GM12878 (cell line): ENCODE results near the gene CD2AP. TPM values are rescaled to one million over a fixed set of nuclear protein-coding genes. Genes with fewer than 3 reads are reported as not detected.

Experiments used
- ATAC-seq: fragments of 200-7000 bp; cut with Tn5 transposase; 3 replicates; pipeline ENCODE4 v1.9.1; 2020; ENCODE audit warnings: mild to moderate bottlenecking, moderate library complexity
- BruUV-seq: library from RNA; stranded (reverse); fragments of 400-500 nt; replicated peaks from 2 replicates; lab custom pipeline; 2021; lab: Mats Ljungman, UMichigan
- CTCF ChIA-PET: fragments of 300-600 bp; sonication (Branson Sonifier 250); formaldehyde crosslinking; extraction: SDS; loops from one replicate; lab custom pipeline; 2021; ENCODE audit warnings: inconsistent platforms; lab: Yijun Ruan, JAX
- POLR2A ChIA-PET: fragments of 350-600 bp; formaldehyde crosslinking; extraction: SDS; loops from one replicate; lab custom pipeline; 2021; ENCODE audit warnings: inconsistent platforms; lab: Charles Lee
- RAD21 ChIA-PET: fragments of 300-600 bp; sonication (Branson Sonifier 250); formaldehyde crosslinking; loops from one replicate; lab custom pipeline; 2023; ENCODE audit warnings: antibody characterized with exemption; ENCODE audit not compliant: unreplicated experiment; lab: Charles Lee
- SMC1A ChIA-PET: fragments of 300-600 bp; sonication (Branson Sonifier 250); formaldehyde crosslinking; loops from one replicate; lab custom pipeline; 2023; ENCODE audit not compliant: unreplicated experiment, uncharacterized antibody; lab: Charles Lee
- DNase-seq: peaks from one replicate; pipeline ENCODE4 v3.0.0-alpha.2; 2011; ENCODE audit warnings: low read depth, low spot score
- FAIRE-seq: peaks from 3 replicates; lab custom pipeline; 2011; peaks lifted over from hg19 to GRCh38; lab: Jason Lieb, UNC
- H2AFZ ChIP-seq: 2 replicates; pipeline ENCODE4 v1.6.0; 2011; ENCODE audit warnings: low read depth, low read length, control low read depth; ENCODE audit not compliant: control insufficient read depth
- H3K27ac ChIP-seq: 2 replicates; pipeline ENCODE4 v1.5.1; 2011; ENCODE audit warnings: control low read depth; ENCODE audit not compliant: control insufficient read depth, insufficient read depth
- H3K27me3 ChIP-seq, 2 experiments: replicated peaks in 1 of 2; 2 replicates each; pipeline versions ENCODE4 v1.6.0 to v1.6.1; 2011; ENCODE audit warnings: low read length in 1 of 2; ENCODE audit not compliant: control insufficient read depth in 2 of 2, insufficient read depth in 2 of 2
- H3K36me3 ChIP-seq, 2 experiments: 2 replicates each; pipeline ENCODE4 v1.5.1; 2011; ENCODE audit warnings: low read length in 1 of 2; ENCODE audit not compliant: control insufficient read depth in 2 of 2, insufficient read depth in 2 of 2
- H3K4me1 ChIP-seq: 2 replicates; pipeline ENCODE4 v1.6.1; 2011; ENCODE audit warnings: mild to moderate bottlenecking, low read length, moderate library complexity, mixed read lengths; ENCODE audit not compliant: control insufficient read depth, insufficient read depth
- H3K4me2 ChIP-seq: 2 replicates; pipeline ENCODE4 v1.6.0; 2011; ENCODE audit warnings: control low read depth; ENCODE audit not compliant: control insufficient read depth, insufficient read depth
- H3K4me3 ChIP-seq: fragments of 200-600 bp; sonication (generic); 2 replicates; pipeline ENCODE4 v1.5.1; 2016
- H3K79me2 ChIP-seq: 2 replicates; pipeline ENCODE4 v1.6.0; 2011; ENCODE audit warnings: low read length; ENCODE audit not compliant: control insufficient read depth, insufficient read depth
- H3K9ac ChIP-seq: 2 replicates; pipeline ENCODE4 v1.8.0; 2011; ENCODE audit warnings: low read length, control low read depth, mixed read lengths; ENCODE audit not compliant: control insufficient read depth, insufficient read depth
- H3K9me3 ChIP-seq: replicated peaks from 3 replicates; pipeline ENCODE4 v1.5.1; 2011; ENCODE audit warnings: mild to moderate bottlenecking, low read length; ENCODE audit not compliant: control insufficient read depth, insufficient read depth
- H4K20me1 ChIP-seq: 2 replicates; pipeline ENCODE4 v1.6.0; 2011; ENCODE audit not compliant: control insufficient read depth, insufficient read depth
- BCLAF1 ChIP-seq: fragments of 450-650 bp; IDR thresholded peaks from 2 replicates; pipeline ENCODE4 v1.6.1; 2017; ENCODE audit warnings: antibody characterized with exemption, mild to moderate bottlenecking, moderate library complexity
- E2F4 ChIP-seq: IDR thresholded peaks from 2 replicates; pipeline ENCODE4 v1.6.1; 2012; ENCODE audit warnings: low read depth, low read length, improper control_type of control experiment
- E4F1 ChIP-seq: fragments of 450-650 bp; IDR thresholded peaks from 2 replicates; pipeline ENCODE4 v1.6.1; 2018; ENCODE audit warnings: borderline replicate concordance, mild to moderate bottlenecking; ENCODE audit not compliant: partially characterized antibody
- IRF5 ChIP-seq: fragments of 450-650 bp; IDR thresholded peaks from 2 replicates; pipeline ENCODE4 v1.6.1; 2017; ENCODE audit warnings: borderline replicate concordance
- MAX ChIP-seq: IDR thresholded peaks from 2 replicates; pipeline ENCODE4 v1.6.1; 2012; ENCODE audit warnings: low read depth, low read length, improper control_type of control experiment
- SP1 ChIP-seq: IDR thresholded peaks from one replicate; pipeline ENCODE4 v1.6.1; 2011; ENCODE audit warnings: low read depth, low read length
- WGBS: methylation state at CpG from one replicate; pipeline ENCODE4 v1.1.6; 2016; ENCODE audit warnings: low lambda C conversion rate; ENCODE audit not compliant: insufficient replicate concordance, insufficient coverage; ENCODE audit errors: missing lambda C conversion rate; 5-methylcytosine and 5-hydroxymethylcytosine counted together
- in situ Hi-C: fragments of 300-500 bp; cut with MboI; formaldehyde crosslinking; loops from 9 replicates; pipeline ENCODE4 v1.14.3; 2018; ENCODE audit warnings: mixed read lengths
- intact Hi-C: fragments of 100-400 bp; cut with micrococcal nuclease; formaldehyde crosslinking; loops from one replicate; pipeline ENCODE4 v1.14.2; 2022; ENCODE audit not compliant: unreplicated experiment
- polyA plus RNA-seq, 11 experiments: library from polyadenylated mRNA; depleted of rRNA in 4 of 11; unstranded in 6 of 11; stranded (reverse) in 5 of 11; fragments of >200 nt; fragmentation: Nextera tagmentation in 4 of 11; fragmentation: Illumina TruSeq in 1 of 11; extraction: Ambion mirVana in 4 of 11; extraction: Trizol in 1 of 11; gene quantifications; 1 replicate in 1 of 11; 2 replicates in 10 of 11; pipeline versions ENCODE4 v1.2.1 to v1.2.3, GENCODE V29; 2011 to 2016; ENCODE audit warnings: inconsistent platforms in 2 of 11, missing spikeins in 2 of 11, low read depth in 1 of 11
- total RNA-seq, 4 experiments: library from RNA; depleted of rRNA in 3 of 4; stranded (reverse); fragments of >200 nt in 3 of 4; fragmentation: Illumina TruSeq in 1 of 4; extraction: Trizol in 1 of 4; gene quantifications; 2 replicates each; pipeline versions ENCODE4 v1.2.1 to v1.2.3, GENCODE V29; 2013 to 2021
- TF ChIP-seq, protein P1 (sequence below): fragments of 450-650 bp; IDR thresholded peaks from 2 replicates; pipeline ENCODE4 v1.6.1; 2017; ENCODE audit warnings: mild to moderate bottlenecking, low read depth, inconsistent platforms; ENCODE audit not compliant: poor library complexity, severe bottlenecking
- TF ChIP-seq, protein P2 (sequence below): fragments of 450-650 bp; IDR thresholded peaks from 2 replicates; pipeline ENCODE4 v1.6.1; 2017; ENCODE audit warnings: mild to moderate bottlenecking

Gene CD2AP
- total and polyA plus RNA-seq, 10 of the 15 experiments (the other 5 are each of a cell fraction or from before 2014, with no cell fraction given): 5.4 to 46.6 (median 20.9) TPM

DNA sequence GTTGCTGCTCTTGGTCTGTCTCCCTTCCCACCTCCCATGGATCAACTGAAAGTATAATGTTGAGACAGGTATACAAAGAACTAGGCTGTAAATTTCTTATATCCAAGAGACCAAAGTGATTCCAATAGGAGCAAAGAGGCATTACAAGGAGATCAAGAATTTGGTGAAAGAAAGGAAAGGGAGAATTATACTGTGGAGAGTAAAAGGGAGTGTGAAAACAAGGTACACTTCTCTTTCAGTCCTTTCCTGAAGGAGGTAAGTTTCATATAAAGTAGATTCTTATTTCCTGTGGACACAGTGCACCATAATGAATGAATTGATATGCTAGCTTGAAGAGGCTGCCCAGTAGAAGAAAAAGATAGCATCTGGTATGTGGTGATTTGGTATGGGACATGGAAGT lies 49.7 kb downstream of the CD2AP start (continued):
- TF ChIP-seq, protein P1, sequence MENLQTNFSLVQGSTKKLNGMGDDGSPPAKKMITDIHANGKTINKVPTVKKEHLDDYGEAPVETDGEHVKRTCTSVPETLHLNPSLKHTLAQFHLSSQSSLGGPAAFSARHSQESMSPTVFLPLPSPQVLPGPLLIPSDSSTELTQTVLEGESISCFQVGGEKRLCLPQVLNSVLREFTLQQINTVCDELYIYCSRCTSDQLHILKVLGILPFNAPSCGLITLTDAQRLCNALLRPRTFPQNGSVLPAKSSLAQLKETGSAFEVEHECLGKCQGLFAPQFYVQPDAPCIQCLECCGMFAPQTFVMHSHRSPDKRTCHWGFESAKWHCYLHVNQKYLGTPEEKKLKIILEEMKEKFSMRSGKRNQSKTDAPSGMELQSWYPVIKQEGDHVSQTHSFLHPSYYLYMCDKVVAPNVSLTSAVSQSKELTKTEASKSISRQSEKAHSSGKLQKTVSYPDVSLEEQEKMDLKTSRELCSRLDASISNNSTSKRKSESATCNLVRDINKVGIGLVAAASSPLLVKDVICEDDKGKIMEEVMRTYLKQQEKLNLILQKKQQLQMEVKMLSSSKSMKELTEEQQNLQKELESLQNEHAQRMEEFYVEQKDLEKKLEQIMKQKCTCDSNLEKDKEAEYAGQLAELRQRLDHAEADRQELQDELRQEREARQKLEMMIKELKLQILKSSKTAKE: no peak
- TF ChIP-seq BCLAF1: no peak
- no peak for TF ChIP-seq IRF5

GRCh38 chr6:47529734-47530133 lies 52.1 kb downstream of the CD2AP start:
- ATAC-seq: no peak
- ChIA-PET RAD21 (no interaction called here), CTCF (interaction anchor here (0.6 kb wide), 1 partner anchor 28 kb away, joined by 3 read pairs; no protein-coding TSS in a partner anchor)
- TF ChIP-seq, protein P2, sequence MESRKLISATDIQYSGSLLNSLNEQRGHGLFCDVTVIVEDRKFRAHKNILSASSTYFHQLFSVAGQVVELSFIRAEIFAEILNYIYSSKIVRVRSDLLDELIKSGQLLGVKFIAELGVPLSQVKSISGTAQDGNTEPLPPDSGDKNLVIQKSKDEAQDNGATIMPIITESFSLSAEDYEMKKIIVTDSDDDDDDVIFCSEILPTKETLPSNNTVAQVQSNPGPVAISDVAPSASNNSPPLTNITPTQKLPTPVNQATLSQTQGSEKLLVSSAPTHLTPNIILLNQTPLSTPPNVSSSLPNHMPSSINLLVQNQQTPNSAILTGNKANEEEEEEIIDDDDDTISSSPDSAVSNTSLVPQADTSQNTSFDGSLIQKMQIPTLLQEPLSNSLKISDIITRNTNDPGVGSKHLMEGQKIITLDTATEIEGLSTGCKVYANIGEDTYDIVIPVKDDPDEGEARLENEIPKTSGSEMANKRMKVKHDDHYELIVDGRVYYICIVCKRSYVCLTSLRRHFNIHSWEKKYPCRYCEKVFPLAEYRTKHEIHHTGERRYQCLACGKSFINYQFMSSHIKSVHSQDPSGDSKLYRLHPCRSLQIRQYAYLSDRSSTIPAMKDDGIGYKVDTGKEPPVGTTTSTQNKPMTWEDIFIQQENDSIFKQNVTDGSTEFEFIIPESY: no peak
- TF ChIP-seq E4F1: no peak
- TF ChIP-seq MAX: no peak
- no peak for TF ChIP-seq SP1
- TF ChIP-seq E2F4: no peak

More at GRCh38 chr6:47529734-47530133, 52.1 kb downstream of the CD2AP start:
- in situ Hi-C loops: no loop called here
- Histone ChIP-seq H2AFZ (no peak overlapping the region), H3K79me2 (peaks cover 14% of the 10 kb centered on the region), H3K9me3 (no peaks in the 10 kb centered on the region), H3K4me2 (no peak overlapping the region), H4K20me1 (no peaks in the 10 kb centered on the region), H3K9ac (no peak overlapping the region), H3K27me3 (no peaks in the 10 kb centered on the region), H3K4me1 (no peaks in the 10 kb centered on the region; the same call in 1 of the 2 replicates), H3K36me3 (peaks cover 0 to 11% of the 10 kb centered on the region in 2 experiments; a peak in 2 of 4 replicates), H3K27ac (no peak overlapping the region), H3K4me3 (no peak overlapping the region)
- intact Hi-C loops: no loop called here
- FAIRE-seq (no peak), DNase-seq (no peak)
- 96% methylated on average over 5 of the region's 5 CpGs for WGBS
- ChIA-PET SMC1A (interaction anchor here (1.0 to 1.5 kb wide), 5 partner anchors 9 to 51 kb away, joined by 3 to 6 read pairs (median 5); no protein-coding TSS in a partner anchor), POLR2A (interaction anchor here (0.6 kb wide), 2 partner anchors 21 to 45 kb away, joined by 4 read pairs; no protein-coding TSS in a partner anchor)
- no TSS peak for BruUV-seq
